ENCODE measurements around the gene FCSK. TPM values are rescaled to one million over a fixed set of nuclear protein-coding genes. Genes with fewer than 3 reads are reported as not detected.

FCSK gene
- polyA plus RNA-seq, 1 donor from 2014 or later: 10.7 TPM

DNA sequence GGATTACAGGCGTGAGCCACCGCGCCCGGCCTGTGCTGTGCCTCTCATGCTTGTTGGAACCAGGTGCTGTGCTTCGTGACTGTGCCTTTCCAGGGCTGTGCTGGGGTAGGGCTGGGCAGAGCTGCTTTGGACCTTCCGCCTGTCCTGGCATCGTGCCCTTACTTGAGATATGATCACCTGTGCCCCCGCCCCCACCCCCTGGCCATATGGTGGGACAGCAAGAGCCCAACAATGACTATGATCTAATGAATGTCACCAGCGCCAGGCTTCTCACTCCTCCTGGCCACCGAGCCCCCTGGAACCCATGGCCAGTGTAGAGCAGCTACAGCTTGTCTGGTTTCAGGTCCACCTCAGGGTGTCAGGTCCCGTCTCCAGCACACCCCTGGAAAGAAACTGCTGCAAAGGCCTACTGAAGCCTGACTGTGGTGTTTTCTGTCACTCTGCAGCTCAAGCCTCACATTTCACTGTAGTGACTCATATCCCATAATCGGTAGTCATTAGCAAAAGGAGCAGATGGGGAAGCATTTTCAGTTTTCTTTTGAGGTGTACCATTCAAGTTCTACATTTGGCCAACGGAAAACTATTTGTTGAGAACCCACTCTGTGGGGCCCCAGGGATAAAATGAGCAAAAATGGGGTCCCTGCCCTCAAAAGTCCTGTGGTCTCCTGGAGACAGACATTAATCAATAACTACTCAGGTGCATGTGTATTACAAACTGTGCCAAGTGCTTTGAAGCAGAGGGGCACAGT lies 22.1 kb downstream of the FCSK start:
- H3K9me3 ChIP-seq (ENCODE audit: low read length): no peaks in the 10 kb centered on the region
- peaks cover 6% of the 10 kb centered on the region for H3K36me3 ChIP-seq (ENCODE audit: insufficient read depth, low read length)
- H3K9ac ChIP-seq (ENCODE audit: low read length): no peak overlapping the region
- no peaks in the 10 kb centered on the region for H3K27me3 ChIP-seq (ENCODE audit: insufficient read depth, low read depth, low read length)
- TF ChIP-seq MXI1 (conservative IDR thresholded peaks at IDR 0.05; ENCODE audit: poor library complexity, severe bottlenecking): no peak
- TF ChIP-seq TAF1 (IDR thresholded peaks at IDR 0.05; ENCODE audit: low read depth): no peak
- no peak for TF ChIP-seq EP300 (conservative IDR thresholded peaks at IDR 0.05; ENCODE audit: poor library complexity, severe bottlenecking)
- no peak for TF ChIP-seq RAD21 (conservative IDR thresholded peaks at IDR 0.05)
- TF ChIP-seq, protein P1, sequence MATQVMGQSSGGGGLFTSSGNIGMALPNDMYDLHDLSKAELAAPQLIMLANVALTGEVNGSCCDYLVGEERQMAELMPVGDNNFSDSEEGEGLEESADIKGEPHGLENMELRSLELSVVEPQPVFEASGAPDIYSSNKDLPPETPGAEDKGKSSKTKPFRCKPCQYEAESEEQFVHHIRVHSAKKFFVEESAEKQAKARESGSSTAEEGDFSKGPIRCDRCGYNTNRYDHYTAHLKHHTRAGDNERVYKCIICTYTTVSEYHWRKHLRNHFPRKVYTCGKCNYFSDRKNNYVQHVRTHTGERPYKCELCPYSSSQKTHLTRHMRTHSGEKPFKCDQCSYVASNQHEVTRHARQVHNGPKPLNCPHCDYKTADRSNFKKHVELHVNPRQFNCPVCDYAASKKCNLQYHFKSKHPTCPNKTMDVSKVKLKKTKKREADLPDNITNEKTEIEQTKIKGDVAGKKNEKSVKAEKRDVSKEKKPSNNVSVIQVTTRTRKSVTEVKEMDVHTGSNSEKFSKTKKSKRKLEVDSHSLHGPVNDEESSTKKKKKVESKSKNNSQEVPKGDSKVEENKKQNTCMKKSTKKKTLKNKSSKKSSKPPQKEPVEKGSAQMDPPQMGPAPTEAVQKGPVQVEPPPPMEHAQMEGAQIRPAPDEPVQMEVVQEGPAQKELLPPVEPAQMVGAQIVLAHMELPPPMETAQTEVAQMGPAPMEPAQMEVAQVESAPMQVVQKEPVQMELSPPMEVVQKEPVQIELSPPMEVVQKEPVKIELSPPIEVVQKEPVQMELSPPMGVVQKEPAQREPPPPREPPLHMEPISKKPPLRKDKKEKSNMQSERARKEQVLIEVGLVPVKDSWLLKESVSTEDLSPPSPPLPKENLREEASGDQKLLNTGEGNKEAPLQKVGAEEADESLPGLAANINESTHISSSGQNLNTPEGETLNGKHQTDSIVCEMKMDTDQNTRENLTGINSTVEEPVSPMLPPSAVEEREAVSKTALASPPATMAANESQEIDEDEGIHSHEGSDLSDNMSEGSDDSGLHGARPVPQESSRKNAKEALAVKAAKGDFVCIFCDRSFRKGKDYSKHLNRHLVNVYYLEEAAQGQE (IDR thresholded peaks at IDR 0.05; ENCODE audit: borderline replicate concordance): no peak
- no peak for TF ChIP-seq POLR2AphosphoS5 (IDR thresholded peaks at IDR 0.05)
- no peak for TF ChIP-seq EZH2 (IDR thresholded peaks at IDR 0.05; ENCODE audit: borderline replicate concordance, insufficient read depth, low read length, poor library complexity, severe bottlenecking)
- TF ChIP-seq CTCF (IDR thresholded peaks at IDR 0.05; ENCODE audit: poor library complexity, severe bottlenecking): no peak
- no peak for TF ChIP-seq SMC3 (conservative IDR thresholded peaks at IDR 0.05; ENCODE audit: poor library complexity)
- H3K4me2 ChIP-seq (ENCODE audit: low read length): no peak overlapping the region
- no peaks in the 10 kb centered on the region for H3F3A ChIP-seq (ENCODE audit: insufficient read depth, low read length, poor library complexity, severe bottlenecking)
- no peaks in the 10 kb centered on the region for H3K9me2 ChIP-seq (ENCODE audit: insufficient read depth, low read length)
- H3K27ac ChIP-seq (ENCODE audit: low read length): no peak overlapping the region
- no peaks in the 10 kb centered on the region for H4K20me1 ChIP-seq (ENCODE audit: insufficient read depth)
- no peak overlapping the region for H3K4me3 ChIP-seq (ENCODE audit: low read length)
- H3K79me2 ChIP-seq (replicated peaks; ENCODE audit: insufficient read depth, low read length): no peaks in the 10 kb centered on the region
- no peak overlapping the region for H2AFZ ChIP-seq (ENCODE audit: low read depth, low read length)

DNA sequence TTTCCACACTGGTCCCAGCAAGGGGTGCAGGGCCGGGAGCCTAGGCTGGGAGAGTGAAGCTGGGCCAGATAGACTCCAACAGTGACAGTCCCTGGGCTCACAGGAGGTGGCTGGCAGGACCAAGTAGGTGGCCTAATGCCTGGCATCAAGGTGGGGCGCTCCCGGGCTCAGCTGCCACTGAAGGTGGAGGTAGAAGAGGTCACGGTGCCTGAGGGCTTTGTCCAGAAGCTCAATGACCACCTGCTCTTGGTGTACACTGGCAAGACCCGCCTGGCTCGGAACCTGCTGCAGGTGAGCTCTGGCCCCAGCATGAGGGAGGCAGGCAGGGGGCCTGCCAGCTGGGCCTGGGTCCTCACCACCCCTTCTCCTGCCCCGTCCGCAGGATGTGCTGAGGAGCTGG lies 23.8 kb downstream of the FCSK start:
- Histone ChIP-seq H3K9me2 (ENCODE audit: insufficient read depth, low read length) (no peaks in the 10 kb centered on the region), H3K4me3 (ENCODE audit: low read length) (no peak overlapping the region), H3K9me3 (ENCODE audit: low read length) (no peaks in the 10 kb centered on the region), H3K79me2 (replicated peaks; ENCODE audit: insufficient read depth, low read length) (no peaks in the 10 kb centered on the region), H3F3A (ENCODE audit: insufficient read depth, low read length, poor library complexity, severe bottlenecking) (no peaks in the 10 kb centered on the region), H4K20me1 (ENCODE audit: insufficient read depth) (no peaks in the 10 kb centered on the region), H3K27ac (ENCODE audit: low read length) (no peak overlapping the region), H3K36me3 (ENCODE audit: insufficient read depth, low read length) (peaks cover 6% of the 10 kb centered on the region), H2AFZ (ENCODE audit: low read depth, low read length) (no peak overlapping the region), H3K27me3 (ENCODE audit: insufficient read depth, low read depth, low read length) (no peaks in the 10 kb centered on the region), H3K4me2 (ENCODE audit: low read length) (no peak overlapping the region), H3K9ac (ENCODE audit: low read length) (no peak overlapping the region)
- no peak for TF ChIP-seq SMC3 (conservative IDR thresholded peaks at IDR 0.05; ENCODE audit: poor library complexity)
- TF ChIP-seq TAF1 (IDR thresholded peaks at IDR 0.05; ENCODE audit: low read depth): no peak
- no peak for TF ChIP-seq MXI1 (conservative IDR thresholded peaks at IDR 0.05; ENCODE audit: poor library complexity, severe bottlenecking)
- TF ChIP-seq, protein P1 (IDR thresholded peaks at IDR 0.05; ENCODE audit: borderline replicate concordance): no peak
- TF ChIP-seq EZH2 (IDR thresholded peaks at IDR 0.05; ENCODE audit: borderline replicate concordance, insufficient read depth, low read length, poor library complexity, severe bottlenecking): no peak
- TF ChIP-seq POLR2AphosphoS5 (IDR thresholded peaks at IDR 0.05): no peak
- no peak for TF ChIP-seq RAD21 (conservative IDR thresholded peaks at IDR 0.05)
- TF ChIP-seq CTCF (IDR thresholded peaks at IDR 0.05; ENCODE audit: poor library complexity, severe bottlenecking): no peak
- TF ChIP-seq EP300 (conservative IDR thresholded peaks at IDR 0.05; ENCODE audit: poor library complexity, severe bottlenecking): no peak
